Inflammatory macrophage treated with lipopolysaccharide for 4 hours (primary cell): ENCODE data around the gene DENND6B.
"Not testable (repeated sequence)": the region's sequence is repeated elsewhere in the genome, so short reads cannot be mapped to it uniquely, and the experiment has no call there.

ENCODE experiments used
- DNase-seq: peaks from one replicate; pipeline ENCODE4 v3.0.0-alpha.2; 2020

DENND6B gene

GRCh38 chr22:50326956-50327710 is at the start of gene DENND6B:
TSS of gene DENND6B (minus strand) at chr22:50327012. CDS start at chr22:50326988, 24 bp downstream.
- peak; percentile 84 for DNase-seq

- DNase-seq: peak; percentile 43
These were observed 49.4 kb upstream of the DENND6B start for GRCh38 chr22:50376085-50376651.

DNA sequence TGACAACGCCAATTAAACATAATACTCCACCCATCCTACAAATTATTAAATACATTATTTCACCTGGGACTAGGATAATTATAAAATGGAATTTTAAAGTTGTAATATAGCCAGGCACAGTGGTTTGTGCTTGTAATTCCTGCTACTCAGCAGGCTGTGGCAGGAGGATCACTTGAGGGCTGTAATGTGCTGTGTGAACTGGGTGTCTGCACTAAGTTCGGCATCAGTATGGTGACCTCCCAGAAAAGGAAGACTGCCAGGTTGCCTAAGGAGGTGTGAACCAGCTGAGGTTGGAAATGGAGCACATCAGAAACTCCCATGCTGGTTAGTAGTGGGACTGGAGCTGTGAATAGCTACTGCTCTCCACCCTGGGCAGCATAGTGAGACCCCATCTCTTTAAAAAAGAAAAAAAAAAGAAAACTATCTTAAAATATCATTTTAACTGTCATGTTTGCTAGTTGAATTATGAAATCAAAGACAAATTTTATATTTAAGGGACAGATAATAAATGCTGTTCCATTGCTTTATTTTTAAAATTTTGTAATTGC is 44.4 kb upstream of the DENND6B start:
- no peak for DNase-seq

DNA sequence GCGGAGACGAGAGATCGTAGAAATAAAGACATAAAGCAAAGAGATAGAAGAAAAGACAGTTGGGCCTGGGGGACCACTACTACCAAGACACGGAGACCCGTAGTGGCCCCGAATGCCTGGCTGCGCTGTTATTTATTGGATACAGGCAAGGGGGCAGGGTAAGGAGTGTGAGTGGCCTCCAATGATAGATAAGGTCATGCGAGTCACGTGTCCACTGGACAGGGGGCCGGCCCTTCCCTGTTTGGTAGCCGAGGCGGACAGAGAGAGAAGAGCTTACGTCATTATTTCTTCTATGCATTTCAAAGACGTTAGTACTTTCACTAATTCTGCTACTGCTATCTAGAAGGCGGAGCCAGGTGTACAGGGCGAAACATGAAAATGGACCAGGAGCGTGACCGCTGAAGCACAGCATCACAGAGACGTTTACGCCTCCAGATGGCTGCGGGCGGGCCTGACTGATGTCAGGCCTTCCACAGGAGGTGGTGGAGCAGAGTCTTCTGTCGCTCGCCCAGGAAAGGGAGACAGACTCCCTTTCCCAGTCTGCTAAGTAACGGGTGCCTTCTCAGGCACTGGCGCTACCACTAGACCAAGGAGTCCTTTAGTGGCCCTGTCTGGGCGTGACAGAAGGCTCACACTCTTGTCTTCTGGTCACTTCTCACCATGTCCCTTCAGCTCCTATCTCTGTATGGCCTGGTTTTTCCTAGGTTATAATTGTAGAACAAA is 41.1 kb upstream of the DENND6B start:
- DNase-seq: no peak

DNA sequence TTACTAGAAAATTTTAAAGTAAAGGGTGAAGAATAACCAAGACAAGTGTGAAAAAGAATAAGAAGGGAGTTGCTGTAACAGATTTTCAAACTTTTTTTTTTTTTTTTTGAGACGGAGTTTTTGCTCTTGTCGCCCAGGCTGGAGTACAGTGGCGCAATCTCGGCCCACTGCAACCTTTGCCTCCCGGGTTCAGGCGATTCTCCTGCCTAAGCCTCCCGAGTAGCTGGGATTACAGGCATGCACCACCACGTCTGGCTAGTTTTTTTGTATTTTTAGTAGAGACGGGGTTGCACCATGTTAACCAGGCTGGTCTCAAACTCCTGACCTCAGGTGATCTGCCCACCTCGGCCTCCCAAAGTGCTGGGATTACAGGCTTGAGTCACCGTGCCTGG is 37.0 kb upstream of the DENND6B start:
- DNase-seq: not testable (repeated sequence)

DNA sequence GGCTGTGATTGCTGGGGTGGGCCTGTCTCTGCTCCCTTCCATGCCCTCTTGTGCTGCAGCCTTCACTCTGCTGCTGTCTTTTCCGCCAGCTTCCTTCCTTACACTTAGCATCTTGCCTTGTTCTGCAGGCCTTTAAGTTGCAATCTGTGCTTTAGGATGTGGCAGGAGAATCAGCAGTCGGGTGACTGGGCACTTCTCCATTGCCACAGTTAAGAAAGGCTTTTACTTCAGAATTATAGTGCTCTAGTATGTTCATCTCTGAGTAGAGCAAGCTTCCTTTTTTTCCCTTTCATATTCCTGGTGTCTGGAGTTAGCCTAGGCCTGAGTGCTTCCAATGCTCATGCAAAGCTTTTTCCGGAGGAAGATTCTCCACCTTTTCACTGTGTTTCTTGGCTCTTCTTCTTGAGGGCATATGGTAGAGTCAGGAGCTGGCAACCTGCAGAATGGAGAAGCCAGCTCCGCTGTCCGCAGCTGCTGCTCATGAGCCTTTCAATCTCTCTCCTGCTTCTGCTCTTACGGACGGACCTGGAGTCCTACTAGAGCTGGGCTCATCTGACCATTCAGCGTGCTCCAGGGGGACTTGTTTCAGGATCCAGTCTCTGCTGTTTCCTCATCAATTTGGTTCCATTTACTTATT is 36.5 kb upstream of the DENND6B start:
- DNase-seq: peak; percentile 13

DNA sequence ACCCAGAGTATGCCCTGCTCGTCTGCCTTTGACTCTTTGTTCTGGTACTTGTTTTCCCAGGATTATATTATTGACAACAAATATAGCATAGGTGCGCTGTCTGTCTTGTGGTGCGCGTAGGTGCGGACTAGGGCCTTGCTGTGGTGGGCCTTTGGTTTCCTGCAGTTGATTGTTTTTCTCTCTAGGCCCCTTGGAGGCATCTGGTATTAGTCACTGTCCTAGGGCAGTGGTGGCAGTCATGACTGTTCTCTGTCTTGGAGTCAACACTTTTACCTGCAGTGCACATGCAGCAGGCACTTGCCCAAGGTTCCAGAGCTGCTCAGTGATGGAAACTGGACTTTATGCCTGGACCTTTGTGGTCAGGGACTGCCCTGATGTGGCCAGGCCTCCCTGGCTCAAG is 34.9 kb upstream of the DENND6B start:
- no peak for DNase-seq

DNA sequence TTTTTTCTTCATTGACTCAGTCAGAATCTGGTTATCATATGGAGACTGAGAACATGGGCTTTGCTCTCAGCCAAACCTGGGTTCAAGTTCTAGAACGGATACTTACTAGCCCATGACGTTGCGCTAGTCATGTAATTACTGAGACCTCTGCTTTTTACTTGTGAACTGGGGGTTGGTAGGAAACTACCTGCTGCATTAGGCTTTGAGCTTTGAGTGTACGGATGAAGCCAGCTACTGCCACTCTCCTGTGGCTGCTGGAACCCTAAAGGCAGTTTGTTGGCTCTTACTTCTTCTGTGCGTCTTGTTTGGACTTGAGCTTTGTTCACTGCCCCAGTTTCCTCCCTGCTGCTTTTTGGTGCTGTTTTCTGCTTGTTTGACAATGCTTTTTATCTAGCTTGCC is 34.4 kb upstream of the DENND6B start:
- DNase-seq: no peak

DNA sequence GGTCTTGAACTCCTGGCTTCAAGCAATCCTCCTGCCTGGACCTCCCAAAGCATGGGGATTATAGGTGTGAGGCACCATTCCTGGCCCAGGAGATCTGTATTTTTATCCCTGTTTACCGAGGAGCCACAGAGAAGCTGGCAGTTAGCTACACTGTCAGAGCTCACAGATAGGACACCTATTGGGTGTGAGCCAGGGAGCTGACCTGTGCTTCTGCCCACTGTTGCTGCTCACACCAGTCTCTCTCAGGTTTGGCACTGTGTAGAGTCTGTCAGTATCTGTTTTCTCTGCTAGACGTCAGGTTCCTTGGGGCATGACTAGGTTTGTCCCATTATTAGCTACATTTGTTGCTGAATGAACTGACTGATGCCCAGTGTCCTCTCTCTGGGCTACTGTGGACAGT is 33.8 kb upstream of the DENND6B start:
- DNase-seq: no peak

DNA sequence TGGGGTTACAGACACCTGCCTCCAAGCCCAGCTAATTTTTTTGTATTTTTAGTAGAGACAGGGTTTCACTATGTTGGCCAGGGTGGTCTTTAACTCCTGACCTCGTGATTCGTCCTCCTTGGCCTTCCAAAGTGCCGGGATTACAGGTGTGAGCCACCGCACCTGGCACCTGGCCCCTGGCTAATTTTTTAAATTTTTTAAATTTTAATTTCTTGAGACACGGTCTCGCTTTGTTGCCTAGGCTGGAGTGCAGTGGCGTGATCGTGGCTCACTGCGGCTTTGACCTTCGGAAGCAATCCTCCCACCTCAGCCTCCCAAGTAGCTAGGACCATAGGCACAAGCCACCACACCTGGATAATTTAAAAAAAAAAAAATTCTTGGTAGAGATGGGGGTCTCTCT is 30.9 kb upstream of the DENND6B start:
- no peak for DNase-seq

DNA sequence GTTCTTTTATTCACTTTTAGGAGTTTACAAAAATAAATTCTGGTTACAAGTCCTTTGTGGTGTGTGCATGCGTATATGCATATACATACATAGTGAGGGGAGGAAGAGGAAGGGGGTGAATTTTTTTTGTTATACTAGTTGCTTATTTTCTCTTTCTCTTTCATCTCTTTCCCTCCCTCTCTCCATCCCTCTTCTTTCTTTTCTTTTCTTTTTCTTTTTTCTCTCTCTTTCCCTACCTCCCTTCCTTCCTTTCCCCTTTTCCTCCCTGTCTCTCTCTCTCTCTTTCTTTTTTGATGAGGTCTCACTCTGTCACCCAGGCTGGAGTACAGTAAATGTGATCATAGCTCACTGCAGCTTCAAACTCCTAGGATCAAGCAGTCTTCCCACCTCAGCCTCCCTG is 30.4 kb upstream of the DENND6B start:
- DNase-seq: no peak

- no peak for DNase-seq
These were observed 29.4 kb upstream of the DENND6B start for GRCh38 chr22:50356186-50356585.

- no peak for DNase-seq
These were observed 21.2 kb upstream of the DENND6B start for GRCh38 chr22:50348058-50348457.

- DNase-seq: no peak
These were observed 20.3 kb upstream of the DENND6B start for GRCh38 chr22:50347157-50347556.

GRCh38 chr22:50346470-50346869 is 19.7 kb upstream of the DENND6B start:
- no peak for DNase-seq

DNA sequence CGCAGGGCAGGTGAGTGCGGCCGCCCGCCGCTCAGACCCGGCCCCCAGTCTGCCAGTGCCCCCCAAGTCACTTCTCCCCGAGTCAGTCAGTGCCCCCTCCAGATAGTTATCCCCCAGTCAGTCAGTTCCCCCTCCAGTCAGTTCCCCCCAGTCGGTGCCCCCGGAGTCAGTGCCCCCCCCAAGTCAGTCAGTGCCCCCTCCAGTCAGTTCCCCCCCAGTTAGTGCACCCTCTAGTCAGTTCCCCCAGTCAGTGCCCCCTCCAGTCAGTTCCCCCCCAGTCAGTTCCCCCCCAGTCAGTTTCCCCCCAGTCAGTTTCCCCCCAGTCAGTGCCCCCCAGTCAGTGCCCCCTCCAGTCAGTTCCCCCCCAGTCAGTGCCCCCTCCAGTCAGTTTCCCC is 16.7 kb upstream of the DENND6B start:
- DNase-seq: no peak

- peak; percentile 88 for DNase-seq
These were observed 16.1 kb upstream of the DENND6B start, which contains the start of gene PPP6R2 for GRCh38 chr22:50342651-50343540. TSS of gene PPP6R2 (plus strand) at chr22:50343327. CDS start at chr22:50393909, 50,582 bp downstream.

GRCh38 chr22:50341977-50342650 is 15.3 kb upstream of the DENND6B start:
- peak; percentile 91 for DNase-seq

- DNase-seq: no peak
These were observed 13.4 kb upstream of the DENND6B start for GRCh38 chr22:50339945-50340879.

DNA sequence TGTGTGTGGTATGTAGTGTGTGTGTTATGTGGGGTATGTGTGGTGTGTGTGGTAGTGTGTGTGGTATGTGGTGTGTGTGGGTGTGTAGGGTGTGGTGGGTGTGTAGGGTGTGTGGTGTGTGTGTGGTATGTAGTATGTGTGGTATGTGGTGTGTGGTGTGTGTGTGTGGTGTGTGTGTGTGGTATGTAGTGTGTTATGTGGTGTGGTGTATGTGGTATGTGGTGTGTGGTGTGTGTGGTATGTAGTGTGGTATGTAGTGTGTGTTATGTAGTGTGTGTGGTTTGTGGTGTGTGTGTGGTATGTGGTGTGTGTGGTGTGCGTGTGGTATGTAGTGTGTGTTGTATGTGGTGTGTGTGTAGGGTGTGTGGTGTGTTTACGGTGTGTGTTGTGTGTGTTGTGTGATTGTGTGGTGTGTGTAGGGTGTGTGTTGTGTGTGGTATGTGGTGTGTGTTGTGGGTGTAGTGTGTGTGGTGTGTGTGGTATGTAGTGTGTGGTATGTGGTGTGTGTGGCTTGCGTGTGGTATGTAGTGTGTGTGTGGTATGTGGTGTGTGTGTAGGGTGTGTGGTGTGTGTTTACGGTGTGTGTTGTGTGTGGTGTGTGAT is 12.1 kb upstream of the DENND6B start:
- no peak for DNase-seq
